HL-60/S4 treated with phorbol 12-myristate 13-acetate at 8.2 ng/mL for 4 days and 3 days (cell line): Measurements from ENCODE around the gene GFRA1.

Source experiments
- in situ Hi-C: fragments of 300-500 bp; cut with MboI; formaldehyde crosslinking; loops from 2 replicates; pipeline ENCODE4 v1.15.0; 2022; ENCODE audit warnings: low sequenced_read_pairs

GFRA1 gene

DNA sequence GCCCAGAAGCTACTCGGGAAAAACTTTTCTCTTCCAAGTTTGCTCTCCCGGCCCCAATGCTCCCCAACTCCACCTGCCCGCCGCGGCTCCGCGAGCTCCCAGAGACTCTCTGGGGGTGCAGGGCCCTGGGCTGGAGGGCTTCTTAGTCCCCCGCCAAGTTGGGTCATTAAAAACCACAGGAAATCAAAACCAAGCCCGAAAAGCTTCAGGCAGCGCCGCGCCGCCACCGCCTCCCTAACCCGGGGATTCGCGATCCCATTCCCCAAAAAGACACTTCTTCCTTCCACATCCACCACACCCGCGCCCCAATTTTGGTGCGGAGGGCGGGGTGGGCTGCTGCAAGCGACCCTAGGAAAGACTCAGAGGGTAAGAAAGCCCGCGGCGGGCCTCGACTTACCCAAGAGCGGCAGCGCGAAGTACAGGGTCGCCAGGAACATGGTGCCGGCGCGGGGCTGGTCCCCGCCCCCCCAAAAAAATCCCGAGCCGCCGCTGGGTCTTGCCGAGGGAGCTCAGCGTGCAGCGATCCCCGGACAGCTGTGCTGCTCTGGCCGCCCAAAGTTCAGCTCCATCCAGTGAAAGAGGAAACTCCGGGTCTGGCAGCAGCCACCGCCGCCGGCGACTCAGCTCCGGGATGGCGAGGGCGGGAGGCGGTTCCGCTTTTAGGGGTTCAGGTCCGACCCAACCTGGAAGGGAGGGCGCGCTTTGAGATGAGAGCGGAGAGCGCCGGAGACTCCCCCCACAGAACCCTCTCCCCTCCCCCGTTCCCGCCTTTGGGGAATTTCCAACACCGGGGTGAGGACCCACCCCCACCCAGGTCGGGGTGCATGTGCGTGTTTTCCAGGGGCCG, 1.2 kb downstream of the GFRA1 start:
- in situ Hi-C loops = no loop called here

DNA sequence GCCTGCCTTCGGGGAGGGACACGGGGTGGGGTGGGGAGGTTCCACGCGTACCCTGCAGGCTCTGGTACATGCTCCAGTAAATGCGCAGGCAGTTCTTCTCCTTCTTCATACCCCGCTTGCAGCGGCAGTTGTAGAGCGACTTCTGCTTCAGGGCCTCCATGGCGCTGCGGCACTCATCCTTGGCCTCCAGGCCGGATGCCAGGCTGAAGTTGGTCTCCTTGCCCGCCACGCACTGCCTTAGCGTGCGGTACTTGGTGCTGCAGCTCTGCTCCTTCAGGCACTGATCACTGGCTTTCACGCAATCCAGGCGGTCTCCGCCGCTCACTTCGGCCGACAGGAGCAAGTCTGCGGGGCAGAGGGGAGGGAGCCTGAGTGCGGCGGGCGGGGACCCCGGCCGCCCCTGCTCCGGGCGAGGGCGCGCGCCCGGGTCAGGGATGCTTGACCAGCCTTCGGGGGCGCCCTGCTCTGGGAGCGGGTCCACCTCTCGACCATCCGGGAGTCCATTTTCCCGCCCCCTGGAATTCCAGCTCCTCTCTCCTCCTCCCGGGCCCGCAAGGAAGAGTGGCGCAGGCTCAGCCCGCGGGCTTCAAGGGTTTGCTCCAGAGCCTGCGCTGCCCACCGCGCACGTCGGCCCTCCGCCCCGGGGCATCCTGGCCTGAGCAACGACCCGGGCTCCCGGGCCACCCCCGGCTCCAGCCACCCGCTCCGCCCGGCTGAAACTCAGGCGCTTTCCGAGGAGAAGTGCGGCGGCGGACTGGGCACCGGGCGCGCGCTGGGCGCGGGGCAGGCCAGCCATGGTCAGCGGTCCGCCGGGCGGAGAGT, 2.0 kb downstream of the GFRA1 start:
- in situ Hi-C loops = no loop called here

DNA sequence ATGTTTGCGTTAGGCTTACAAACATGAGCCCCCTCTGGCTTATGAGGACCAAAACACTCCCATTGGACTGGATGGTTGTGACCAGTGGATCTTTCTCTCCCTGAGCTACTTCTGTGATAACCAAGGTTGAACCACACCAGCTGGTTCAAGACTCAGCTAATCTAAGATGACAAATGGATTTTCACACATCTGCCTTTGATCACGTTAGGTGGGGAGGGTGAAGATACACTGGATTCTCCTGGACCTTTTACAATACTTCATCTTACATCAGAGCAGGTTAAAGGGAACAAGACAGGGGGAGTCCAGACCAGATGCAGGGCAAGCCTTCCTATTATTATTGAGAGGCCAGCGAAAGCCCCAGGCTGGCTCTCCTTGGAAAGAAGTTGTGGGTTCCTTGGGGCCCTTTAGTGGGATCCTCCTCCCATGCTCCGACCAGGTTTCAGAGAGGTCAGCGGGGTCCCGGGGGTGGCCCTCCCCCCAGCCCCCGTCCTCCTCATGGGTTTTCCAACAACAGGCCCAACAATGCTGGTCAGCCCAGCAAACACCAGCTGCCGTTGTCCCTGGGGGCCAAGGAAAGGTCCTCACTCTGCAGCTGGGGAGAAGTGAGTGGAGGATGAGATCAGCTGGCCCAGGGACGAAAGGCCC, 2.8 kb downstream of the GFRA1 start:
- in situ Hi-C loops = no loop called here

DNA sequence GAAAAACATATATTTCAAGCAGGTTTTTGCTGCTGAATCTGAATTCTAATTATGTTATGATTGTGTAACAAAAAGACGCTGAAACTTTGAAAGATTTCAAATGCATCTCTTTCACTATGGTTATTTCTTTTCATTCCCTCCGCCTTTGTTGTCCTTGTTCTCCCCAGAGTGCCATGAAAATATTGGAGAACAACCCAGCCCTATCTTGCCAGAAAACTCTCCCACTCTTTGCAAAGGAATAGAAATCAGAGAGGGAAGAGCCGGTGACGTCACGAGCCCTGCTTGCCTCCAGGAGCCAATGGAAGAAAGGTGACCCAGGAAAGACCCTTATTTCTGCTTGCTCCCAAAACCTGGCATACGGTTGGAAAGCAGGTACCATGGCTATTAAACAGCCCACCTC, 3.4 kb downstream of the GFRA1 start:
- in situ Hi-C loops = no loop called here

DNA sequence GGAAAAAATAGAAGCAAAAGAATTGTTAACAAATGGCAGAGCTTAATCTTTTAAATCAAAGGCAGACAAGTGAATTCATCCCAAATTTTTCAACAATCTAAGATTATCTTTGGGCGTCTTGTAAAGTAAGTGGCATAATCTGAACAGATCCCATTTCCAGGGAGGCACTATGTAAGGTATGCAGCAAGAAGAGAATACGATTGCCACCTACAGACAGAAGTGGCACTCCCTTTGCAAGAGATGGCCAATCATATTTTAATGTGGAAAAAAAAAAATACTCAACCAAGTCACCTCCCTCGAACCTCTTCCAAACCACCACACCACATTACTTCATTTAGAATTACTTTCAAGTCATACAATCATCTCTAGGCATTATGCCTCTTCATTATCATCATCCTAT, 4.0 kb downstream of the GFRA1 start:
- in situ Hi-C loops = no loop called here

DNA sequence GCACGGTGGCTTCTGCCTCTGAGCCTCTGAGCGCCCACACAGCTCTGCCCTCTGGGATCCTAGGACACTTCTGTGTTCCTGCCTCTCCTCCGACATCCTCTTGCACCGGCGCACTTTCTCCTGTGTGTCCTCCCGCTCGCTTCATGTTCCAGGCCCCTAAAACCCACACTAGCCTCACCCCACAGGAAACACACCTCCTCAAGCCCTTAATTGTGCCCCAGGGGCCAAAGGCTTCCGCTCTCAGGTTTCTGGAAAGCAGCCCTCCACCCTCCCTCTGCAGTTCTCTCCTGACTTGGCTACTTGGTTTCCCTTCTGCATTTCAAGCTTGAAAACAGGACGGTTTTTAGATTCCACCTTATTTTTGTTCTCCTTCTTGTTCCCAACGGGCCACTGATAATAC, 7.3 kb downstream of the GFRA1 start:
- in situ Hi-C loops = no loop called here

DNA sequence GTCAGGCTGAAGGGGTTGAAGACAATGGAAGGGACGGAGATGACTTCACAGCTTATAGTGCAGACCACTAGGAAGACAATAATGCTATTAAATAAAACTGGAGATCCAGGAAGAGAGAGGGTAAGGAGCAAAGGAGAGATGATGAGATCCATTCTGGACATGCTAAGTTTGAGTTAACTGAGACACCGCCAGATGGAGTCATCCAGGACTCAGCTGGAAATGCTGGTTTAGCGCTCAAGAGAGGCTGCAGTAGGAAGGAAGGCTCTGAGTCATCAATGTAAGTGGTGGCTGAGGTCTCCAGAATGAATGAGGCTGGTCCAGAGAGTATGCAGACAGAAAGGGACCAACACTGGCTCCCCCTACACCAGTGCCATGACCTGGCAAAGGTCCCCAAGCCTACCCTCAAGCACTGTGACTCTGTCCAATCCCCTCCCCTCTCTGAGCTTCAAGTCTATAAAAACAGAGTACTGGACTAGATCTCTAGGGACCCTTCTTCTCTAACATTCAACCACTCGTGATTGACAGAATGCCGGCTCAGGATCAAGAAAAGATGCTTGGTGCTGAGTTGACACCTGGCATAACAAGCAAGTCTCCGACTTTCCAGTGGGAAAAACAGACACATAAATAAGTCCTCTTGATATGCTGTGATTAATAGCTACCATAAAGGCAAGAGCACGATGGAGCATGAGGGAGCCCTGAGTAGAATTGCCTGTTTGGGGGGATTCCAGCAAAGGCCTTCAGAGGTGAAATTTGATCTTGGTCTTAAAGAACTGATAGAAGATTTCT, 8.9 kb downstream of the GFRA1 start:
- in situ Hi-C loops = no loop called here

DNA sequence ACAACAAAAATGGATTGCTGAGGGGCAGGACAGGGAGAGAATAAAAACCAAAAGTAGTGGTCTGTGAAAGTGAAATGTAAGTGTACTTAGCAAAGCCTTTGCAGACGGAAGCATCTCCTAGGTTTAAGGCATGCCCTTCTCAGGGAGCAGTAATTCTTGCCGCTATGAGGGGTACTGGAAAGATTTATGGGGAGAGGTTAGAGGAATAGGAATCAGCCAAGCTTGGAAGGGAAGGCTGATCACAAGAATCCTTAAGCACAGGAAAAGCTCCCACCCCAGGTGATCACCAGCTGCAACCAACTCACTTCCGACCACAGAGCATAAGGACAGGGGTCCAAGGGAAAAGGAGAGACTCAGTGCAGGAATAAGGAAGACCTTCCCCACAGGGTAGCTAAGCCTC, 10.3 kb downstream of the GFRA1 start:
- in situ Hi-C loops = no loop called here

DNA sequence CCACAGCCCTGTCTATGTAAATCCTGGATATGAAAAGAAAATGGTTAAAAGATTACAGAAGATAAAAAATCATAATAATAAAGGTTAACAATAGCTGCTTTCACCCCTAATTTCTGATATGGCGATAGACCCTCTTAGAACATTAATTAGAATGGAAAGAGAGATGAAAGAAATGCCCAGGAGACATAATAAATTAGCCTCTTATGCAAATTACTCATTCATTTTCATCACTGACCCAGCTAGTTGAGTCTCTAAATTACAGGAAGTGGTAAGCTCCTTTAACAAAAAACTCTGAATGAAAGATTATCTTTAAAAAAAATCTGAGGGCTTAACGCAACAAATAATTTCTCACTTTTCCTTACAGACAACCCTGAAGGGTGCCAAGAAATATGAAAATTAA, 12.4 kb downstream of the GFRA1 start:
- in situ Hi-C loops = no loop called here

DNA sequence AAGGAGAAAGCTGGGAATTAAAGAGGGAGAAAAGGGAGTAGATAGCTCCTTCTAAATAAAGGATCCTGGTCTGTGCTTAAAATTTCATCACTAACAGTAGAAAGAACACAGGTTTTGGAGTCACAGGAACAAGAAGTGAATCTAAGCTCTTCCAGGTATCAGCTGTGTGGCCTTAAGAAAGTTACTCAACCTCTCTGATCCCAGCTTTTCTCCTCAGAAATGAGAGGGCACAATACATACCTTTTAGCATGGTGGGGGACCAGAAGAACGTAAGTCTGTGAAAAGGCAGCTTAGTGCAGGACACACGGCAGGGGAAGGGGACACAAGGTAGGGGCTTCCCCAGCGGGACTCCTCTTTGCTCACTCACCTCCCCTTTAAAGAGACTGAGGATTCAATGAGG, 13.4 kb downstream of the GFRA1 start:
- in situ Hi-C loops = no loop called here

DNA sequence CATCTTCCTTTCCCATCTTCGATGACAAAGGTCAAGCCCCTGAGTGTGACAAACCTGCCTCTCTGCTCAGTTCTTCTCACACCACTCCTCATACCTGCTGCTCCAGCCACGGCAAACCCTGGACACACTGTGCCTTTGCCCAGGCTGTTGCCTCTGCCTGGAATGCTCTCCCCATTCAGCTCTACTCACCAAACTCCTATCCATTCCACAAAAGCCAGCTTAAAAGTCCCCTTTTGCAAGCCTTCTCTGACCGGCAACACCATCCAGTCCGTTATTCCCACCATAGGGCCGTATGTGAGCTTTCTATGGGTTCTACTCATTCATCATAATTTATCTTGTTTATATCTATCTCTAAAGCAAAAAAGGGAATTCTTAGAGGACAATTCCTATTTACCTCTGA, 15.2 kb downstream of the GFRA1 start:
- in situ Hi-C loops = no loop called here

DNA sequence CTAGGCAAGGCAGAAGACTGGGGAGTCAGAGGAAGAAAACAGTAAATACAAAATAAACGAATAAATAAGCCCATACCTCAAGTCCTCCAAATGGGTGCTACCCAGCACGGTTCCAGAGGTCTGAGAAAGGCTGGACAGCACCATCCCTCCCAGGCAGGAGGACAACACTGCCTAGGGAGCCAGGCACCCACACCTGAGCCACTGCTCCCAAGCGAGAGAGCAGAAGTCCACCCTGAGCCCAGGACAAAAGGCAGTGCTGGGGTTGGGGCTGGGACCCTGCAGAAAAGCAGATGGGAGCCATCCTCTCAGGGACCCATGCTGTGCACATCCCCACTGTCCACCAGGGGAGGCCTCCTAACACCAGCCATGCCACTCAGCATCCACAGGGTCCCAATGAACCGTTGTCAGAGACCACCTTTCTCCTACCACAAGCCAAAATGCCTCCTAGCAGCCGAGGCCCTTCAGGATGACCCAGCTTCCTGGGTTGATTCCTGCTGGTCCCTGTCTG, 16.2 kb downstream of the GFRA1 start:
- in situ Hi-C loops = no loop called here

DNA sequence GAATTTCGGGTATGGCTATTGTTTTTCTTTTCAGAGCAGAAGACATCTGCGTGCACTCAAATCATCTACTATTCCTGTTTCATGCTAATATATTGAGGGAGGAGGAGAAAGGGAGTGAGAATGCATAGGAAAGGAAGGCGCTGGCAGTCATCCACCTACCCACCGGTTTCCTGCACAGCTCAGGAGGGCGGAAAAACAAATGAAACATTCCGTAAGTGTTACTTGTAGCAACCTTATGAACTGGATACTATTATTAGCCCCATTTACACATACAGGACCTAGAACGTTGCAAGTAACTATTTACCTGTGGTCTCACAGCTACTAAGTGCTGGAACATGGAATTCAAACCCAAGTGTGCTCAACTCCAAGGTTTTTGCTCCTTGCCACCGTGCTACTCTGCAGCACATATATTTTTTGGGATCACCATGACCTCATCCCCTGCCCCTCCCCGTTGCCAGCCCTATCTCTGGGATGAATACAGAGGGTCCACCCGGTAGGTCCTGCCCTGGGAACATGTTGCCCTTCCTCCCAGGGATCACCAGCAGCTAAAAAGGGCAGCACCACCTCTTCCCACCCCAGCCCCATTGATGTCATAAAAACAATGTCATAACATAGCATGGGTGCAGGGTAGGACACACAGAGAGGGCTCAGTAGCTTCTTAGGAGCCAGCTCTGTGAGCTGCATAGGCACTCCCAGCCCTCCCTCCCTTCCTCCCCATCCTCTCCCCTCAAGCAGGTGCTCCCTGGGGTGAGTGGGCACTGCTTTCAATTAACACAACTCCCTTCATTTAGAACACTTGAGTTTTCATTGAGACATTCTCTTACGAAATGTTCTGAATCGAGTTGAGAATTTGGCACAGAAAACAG, 16.9 kb downstream of the GFRA1 start:
- in situ Hi-C loops = no loop called here

DNA sequence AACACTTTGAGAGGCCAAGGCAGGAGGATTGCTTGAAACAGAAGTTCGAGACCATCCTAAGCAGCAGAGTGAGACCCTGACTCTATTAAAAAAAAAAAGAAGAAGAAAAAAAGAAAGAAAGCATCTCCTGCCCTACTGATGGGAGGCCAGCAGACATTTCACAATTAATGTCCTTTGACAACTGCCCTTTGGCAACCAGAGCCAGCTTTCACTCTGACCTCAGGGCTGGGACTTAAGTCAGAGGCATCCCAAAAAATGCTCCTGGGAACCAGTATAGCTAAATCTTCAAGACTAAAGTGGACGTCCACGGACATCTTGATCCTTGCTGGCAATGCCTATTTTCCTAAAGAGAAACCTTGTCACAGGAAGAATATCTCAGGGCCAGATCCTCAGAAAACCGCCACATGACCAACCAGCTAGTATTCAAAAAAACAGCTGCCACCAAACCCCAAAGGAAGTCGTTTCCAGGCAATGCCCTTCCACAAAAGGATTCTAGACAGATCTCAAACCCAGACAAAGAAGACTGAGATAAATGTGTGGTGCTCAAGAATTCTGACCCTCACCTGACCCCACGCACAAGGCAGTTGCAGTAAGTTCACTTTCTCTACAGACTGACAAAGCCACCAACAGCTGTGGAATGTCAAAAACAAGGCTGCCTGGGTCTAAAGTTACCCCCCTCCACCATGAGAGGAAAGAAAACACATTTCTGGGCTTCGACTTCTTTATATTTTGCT, 18.4 kb downstream of the GFRA1 start:
- in situ Hi-C loops = no loop called here

DNA sequence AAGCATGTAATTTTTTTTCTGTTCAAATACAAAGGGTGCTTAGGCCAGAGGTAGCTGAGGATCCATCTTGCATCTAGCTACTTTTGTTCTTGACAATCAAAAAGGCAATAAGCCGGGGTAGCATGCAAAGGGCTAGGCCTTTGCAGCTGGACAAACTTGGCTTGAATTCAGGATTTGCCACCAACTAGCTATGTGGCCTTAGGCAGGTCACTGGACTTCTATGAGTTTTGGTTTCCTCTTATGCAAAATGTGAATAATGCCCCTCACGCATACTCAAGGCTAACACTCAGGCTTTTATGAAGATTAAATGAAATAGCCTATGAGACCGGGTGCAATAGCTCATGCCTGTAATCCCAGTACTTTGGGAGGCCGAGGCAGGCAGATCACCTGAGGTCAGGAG, 19.3 kb downstream of the GFRA1 start:
- in situ Hi-C loops = no loop called here

DNA sequence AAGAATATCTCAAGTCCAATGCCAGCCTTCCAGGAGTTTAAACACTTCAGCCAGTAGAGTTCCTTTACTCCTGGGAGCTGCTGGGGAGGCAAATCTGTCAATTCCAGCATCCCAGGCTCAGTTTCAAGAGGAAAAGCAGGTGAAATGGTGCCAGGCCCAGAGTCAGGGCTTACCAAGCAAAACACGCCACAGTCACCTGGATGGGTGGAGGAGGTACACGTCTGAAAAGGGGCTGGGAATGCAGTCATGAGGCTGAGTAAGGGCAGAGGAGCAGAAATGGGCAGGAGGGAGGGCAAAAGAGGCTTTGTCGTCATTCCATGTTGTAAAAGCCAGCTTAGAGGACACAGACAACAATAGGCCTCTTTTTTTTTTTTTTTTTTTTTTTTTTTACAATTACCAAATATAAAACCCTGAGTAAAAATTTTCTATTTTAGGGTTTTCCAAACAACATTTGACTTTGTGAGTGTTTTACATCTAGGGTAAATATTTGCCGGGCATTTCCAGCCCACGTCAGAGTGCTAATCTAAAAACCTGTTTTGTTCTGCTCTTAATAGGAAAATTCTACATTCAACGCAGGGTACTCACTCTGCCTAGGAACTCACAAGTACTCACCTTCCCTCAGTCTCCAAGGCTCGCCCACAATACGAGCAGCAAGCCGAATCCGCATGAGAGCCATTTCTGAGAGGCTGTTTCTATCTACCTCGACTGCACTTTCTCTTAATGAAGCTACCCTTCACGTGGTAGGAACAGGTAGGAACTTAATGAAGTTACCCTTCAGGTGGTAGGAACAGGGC, 21.2 kb downstream of the GFRA1 start:
- in situ Hi-C loops = no loop called here

DNA sequence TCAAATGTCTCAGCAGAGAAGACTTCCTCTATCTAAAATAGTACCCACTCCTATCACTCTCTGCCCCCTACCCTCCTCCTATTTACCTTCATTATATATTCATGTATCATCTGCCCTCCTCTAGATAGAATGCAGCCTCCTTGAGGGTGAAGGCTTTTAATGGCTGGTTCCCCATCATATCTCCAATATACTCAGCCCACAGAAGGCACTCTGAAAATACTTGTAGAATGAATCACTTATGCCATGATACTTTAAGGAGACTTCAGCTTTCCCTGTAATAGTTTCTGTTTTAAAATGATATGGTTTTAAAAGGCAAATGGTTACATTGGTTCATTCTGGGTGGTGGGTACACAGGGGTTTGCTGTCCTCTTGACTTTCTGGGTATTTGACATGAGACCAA, 25.3 kb downstream of the GFRA1 start:
- in situ Hi-C loops = no loop called here

DNA sequence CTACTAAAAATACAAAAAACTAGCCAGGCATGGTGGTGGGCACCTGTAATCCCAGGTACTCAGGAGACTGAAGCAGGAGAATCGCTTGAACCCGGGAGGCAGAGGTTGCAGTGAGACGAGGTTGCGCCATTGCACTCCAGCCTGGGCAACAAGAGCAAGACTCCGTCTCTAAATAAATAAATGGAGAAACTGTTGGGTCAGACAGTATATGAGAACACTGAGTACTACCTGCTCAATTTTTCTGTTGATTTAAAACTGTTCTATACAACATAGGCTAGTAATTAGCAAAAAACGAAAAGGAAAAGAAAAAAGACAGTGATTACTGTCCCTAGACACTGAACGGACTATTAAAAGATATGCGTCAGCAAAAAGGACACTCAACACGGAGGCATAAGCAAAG, 26.7 kb downstream of the GFRA1 start:
- in situ Hi-C loops = no loop called here
